GM04504 (cell line): ENCODE measurements around the gene DSTN.

Experiments
- DNase-seq: peaks from one replicate; pipeline ENCODE4 v3.0.0-alpha.2; 2012; ENCODE audit warnings: low read depth

DSTN gene

DNA sequence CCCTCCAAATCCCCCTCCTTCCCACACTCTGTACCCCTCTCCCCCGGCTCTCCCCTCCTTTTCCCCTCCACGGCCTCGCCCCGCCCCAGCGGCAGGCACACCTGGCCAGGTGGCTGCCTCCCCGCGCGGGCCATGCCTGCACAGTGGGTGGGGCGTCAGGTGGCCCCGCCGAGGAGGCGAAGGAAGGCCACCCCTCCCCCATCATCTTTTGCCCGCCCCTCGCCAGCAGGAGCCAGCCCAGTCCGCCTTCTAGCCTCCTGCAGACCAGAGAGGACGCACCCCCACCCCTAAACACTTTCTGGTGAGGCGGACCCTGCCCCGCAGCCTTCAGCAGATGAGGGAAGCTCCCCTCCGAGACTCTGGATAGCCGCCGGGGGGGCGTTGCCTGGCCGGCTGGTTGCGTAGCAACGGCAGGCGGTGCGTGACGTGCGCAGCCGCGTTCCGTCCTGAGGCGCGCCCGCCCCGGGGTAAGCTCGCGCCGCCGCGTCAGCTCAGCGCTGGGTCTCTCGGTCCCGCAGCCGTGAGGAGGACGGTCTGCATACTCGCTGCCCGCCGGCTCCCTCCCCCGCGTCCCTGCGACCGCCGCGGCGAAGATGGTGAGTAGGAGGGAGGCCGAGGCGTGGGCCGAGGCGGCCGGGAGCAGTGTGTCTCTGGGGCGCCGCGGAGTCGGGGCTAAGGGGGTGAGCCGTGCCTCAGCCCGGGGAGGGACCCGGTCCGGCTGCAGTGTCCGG, at the start of gene DSTN:
TSS of gene DSTN (plus strand) at position 460 of the 731 bp plus-strand sequence. CDS start at position 594, 134 bp downstream.
- peak; percentile 87 for DNase-seq

DNA sequence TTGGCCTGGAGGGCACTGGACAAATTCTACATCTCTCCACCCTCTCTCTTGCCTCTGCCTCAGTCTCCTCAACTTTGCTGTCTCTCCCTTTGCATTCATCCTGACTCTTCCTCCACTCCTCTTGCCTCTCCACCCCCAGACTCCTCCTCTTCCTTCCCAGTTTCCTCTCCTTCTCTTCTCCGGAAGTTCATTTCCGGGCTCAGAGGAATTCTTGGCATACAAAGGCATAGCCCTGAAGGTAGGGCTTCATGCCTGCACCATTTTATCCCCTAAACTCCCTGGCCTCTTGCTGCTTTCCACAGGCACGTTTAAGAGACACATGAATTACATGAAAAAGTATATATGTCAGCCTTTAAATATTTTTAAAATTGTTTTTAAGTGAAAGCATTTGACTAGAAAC, 49.3 kb upstream of the DSTN start:
- DNase-seq: no peak

DNA sequence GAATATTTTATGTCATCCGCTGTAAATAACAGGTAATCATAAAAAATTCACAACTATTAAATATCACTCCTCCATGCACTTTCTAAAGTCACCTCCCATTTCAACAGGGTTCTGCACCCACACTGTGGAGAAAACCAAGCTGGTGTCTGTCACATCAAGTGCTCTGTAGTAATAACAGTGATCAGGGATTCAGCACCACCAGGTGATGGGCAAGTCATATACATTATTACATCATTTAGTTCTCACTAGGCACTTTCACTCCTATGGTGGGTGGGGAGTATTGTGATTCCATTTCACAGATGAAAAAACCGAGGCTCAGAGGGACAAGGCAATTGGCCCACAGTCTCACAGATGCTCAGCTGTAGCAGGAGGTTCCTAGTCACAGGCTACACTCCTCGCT, 47.3 kb upstream of the DSTN start:
- no peak for DNase-seq

DNA sequence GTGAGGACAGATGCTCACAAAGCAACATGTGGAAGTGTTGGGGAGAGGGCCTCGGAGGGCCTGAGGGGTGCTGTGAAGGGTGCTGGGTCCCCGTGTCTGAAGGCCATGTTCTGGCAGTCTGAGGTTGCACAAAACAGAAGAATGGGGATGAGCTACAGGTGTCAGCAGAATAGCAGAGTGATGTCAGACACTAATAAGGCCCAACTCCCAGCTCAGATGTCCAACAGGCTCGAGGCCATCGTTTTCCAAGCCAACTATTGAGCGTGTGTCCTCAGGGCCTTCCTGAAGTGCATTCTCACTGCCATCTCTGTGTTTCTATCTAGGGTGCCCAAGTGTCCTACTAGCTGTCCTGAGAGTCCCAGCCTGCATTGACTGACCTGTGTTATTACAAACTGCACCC, 46.5 kb upstream of the DSTN start:
- no peak for DNase-seq

DNA sequence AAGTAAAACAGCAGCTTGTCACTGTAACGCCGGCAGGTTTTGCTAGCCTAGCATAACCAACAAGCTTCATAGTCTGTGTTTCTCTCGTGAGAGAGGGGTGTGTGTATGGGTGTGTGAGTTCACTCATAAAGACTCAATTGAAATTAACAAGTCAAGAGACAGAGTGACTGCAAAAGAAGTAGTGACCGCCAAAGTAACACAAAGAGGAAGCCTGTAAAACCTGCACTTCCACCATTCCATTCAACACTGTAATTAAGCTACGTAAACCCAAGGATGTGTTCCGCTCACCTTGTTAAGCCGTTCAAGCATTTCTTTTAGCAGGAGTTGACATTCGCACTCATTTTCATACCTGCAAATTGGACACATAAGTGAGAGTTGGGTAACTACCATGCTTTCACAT, 45.3 kb upstream of the DSTN start:
- DNase-seq: no peak

DNA sequence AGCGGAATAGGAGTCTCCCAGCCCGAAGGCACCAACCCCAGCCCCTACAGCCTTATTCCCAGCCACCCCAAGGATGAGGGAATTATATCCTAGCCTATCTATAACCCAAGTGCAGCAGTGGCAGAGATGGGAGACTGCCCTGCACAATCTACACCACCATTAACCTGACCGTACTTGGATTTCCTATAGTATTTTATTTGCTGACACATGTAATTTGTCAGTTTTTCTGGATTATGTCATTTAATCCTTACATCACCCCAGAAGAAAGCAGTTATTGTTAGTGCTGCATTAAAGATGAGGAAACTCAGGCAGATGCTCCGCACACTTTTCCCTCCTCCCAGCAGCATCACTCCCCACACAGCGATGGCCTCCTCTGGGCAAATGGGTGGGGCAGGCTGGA, 44.7 kb upstream of the DSTN start:
- no peak for DNase-seq

DNA sequence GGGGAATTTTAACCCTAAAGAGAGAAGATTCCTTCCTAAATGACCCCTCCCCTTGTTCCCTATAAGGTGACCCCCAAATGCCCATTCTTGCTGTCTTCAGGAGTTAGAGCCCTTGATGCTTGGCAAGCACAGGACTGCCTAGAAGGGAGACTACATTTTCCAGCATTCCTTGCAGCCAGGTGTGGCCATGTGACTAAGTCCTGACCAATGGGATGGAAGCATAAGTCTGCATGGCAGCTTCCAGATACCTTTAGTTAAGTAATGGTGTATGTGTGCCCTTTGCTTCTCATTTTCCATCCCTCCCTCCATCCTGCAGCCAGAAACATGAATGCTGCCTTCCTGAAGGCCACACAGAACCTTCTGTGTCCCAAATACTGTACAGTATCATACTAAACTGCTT, 44.2 kb upstream of the DSTN start:
- DNase-seq: no peak

DNA sequence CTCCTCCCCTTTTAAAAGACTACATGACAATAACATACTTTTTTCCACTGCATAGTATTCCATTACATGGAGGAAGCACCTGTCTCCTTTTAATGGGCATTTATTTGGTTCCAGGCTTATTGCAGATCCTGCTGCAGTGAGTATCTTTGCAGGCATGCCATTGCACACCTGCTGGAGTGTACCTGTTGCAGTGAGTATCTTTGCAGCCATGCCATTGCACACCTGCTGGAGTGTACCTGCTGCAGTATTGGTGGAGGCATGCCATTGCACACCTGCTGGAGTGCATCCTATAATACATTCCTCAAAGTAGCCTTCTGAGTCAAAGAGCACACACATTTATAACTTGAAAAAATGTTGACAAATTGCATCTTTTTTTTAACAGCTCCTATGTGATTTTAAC, 40.3 kb upstream of the DSTN start:
- no peak for DNase-seq

DNA sequence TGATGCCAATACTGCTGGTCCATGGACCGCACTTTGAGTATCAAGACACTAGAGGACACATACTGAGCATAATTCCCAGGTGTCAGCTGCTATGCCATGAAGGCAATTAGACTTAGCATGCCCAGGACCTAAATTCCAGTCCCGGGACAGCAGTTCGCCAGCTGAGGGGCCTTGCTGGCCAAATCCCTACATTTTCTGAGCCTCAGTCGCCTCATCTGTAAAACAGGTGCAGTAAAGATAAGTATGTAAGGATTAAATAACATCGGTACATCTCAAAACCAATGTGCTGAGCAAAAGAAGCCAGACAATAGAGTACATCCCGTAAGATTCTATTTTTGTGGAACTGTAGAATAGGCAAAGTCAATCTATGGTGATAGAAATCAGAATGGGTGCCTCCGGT, 39.7 kb upstream of the DSTN start:
- no peak for DNase-seq

DNA sequence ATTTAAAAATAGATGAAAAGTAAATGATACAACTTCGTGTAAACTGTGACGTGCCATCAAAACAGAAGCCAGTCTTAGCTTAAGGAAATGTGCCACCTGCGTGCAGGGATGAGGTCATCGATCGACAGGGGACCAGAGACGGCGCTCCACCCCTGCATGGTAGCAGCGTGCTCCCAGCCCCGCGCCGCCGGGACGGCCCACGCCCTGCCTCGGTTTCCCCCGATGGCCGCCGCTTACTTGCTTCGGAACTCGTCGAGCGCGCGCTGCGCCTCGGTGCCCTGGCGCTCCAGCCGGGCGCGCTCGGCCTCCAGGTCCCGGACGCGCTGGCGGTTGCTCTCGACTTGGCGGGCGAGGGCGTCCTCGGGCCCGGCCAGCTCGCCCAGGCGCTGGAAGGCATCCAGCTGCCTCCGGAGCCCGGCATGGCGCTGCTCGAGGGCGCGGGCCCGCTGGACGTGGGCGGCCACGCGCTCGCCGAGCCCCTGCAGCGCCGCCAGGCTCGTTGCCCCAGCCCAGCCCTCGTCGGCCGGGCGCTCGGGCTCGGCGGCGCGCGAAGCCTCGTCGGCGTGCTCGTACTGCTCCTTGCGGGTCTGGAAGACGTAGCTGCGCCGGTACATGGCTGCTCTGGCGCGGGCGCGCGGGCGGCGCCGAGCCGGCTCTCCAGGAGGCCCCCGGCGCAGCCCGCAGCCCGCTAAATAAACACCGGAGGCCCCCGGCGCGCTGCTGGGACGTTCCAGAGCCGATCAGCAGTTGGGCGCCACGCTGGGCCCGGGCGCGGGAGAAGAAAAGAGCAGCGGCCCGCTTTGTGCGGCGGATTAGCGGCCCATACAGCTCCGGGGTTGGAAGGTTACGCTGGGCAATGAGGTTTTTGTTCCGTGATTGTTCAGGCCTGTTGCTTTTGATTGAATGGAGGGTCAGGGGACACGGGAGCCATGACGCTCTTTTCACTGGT, 38.9 kb upstream of the DSTN start, which contains the start of gene BFSP1:
TSS of gene BFSP1 (minus strand) at position 664 of the 949 bp plus-strand sequence. CDS start at position 614, 50 bp downstream.
- DNase-seq: no peak

DNA sequence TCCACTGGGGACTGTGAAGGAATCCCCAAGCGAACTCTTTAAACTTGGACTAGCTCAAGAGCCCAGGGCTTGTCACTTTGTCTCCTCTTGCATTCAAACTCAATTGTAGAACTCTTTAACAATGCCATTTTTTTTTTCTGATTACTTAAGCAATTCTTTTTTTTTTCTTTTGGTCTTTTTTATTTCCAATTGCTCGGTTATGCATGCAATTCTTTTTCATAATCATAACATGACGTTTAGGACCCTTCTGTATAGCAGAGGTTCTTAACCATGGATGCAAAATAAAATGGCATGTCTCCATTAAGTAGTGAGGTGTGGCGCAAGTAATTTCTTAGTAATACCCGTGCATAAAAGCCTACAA, 38.2 kb upstream of the DSTN start:
- no peak for DNase-seq

DNA sequence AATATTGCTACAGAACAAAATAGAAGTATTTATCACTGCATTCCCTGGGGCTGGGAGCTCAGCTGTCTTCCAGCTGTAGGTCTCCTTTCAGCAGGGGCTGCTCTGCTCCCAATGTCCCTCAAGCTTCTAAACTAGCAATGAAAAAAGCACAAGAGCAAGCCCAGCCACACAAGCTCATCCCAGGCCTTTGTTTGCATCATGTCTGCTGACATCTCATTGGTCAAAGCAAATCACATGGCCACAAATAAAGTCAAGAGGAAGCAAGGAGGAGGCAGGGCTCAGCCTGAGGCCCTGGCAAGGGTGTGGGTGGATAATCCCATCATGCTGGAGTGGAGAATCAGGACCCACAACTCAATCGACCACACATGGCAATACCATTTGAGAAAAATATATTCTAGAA, 36.5 kb upstream of the DSTN start:
- no peak for DNase-seq

DNA sequence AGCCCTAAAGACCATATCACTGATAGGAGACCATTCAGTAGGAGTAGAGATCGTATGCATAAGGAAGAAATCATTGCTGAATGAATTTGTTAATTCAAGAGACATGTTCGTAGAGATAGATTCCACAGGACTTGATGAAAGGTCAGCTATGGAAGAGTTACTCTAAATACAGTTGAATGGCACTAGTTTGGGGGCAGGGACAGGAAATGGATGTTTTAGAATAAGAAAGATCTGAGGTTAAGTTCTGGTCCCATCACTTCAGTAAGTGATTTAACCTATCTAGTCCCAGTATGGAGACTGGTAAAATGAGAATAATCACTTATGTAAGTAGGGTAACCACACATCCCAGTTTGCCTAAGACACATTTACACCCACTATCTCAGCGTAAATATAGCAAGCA, 35.8 kb upstream of the DSTN start:
- no peak for DNase-seq

DNA sequence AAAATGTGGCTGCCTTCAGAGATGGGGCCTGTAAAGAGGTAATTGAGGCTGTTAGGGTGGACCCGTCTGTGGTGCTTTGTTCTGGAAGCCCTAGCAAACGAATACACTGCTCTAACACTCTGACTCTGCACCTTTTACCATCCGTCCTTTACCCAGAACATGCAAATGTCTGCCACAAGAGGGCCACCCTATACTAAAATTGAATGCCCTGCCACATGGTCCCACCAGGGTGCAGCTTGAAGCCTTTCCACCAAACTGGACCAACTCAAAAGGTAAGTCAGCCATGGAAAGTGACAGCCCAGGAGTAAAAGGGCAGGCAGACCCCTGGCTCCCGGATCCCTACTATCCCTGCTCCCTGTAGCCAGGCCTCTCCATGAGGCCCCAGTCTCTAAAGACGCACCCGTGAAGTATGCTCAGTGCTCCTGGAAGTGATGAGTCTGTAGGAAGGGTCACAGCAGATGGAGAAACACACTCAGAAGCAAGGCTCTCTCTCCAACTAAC, 32.9 kb upstream of the DSTN start:
- DNase-seq: no peak

DNA sequence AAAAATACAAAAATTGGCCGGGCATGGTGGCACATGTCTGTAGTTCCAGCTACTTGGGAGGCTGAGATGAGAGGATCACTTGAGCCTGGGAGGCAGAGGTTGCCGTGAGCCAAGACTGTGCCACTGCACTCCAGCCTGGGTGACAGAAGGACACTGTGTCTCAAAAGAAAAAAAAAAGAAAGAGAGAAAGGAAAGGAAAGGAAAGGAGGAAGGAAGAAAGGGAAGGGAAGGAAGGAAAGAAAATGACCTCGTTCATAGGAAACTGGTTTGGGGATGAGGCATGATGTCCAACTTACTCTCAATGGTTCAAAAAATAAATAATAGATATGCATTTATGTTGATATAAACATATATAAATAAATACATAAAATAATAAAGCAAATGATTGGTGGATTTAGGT, 31.9 kb upstream of the DSTN start:
- no peak for DNase-seq

DNA sequence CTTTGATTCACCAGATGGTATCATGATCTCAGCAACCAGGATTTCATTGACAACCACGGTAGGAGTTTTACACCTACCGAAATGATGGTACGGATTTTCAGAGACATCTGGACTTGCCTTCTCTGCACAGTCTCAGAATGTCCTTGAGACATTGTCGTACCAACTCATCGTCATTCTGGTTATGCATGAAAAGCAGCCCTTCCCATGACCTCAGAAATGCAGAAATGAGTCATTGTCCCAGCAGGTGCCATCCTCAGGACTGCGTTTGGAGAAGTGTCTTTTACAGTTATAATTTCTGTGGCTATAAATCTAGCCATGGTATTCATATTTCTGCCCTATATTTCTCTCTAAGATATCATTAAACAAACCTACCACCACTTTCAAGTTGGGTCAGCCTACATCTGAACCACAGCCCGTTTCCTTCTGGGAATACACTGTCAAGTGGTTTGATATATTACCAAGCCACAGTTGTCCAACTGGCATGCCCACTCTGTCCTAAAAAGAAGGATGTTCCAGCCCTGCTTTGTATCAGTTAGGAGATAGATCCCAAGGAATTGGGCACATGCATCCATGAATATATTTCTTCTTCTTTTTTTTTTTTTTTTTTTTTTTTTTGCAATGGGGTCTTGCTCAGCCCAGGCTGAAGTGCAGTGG, 31.2 kb upstream of the DSTN start:
- DNase-seq: no peak

DNA sequence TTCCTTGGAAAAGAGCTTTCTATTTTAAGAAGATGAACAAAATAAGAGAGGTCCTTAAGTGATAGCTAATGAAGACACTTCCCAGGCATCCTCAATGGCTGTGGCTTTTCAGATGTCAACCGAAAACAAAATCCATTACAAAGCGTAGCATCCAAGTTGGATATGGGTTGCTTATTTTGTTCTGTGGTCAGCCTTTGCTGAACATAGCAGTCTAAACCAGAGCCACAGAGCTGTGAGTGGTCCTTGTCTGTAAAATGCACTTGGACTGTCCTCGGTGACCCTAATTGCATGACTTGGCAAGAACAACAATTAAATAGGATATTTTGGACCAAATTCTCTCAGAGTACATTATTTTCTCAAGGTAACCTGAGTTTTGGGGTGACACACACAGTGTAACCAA, 28.3 kb upstream of the DSTN start:
- no peak for DNase-seq

DNA sequence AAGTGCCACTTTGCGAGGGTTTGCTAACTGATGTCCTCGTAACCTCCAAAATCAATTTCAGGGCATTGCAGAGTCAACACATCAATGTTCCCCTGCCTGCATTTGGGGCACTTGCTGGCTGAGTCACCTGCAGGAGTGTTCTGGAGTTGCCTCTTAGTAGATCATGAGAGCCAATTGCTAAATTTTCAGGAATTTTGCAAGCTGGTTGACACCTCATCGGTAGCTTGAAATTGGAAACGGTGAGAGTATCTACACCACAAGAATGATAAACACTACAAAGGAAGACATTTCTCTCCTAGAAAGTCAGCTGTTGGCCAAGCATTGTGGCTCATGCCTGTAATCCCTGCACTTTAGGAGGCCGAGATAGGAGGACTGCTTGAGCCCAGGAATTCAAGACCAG, 27.9 kb upstream of the DSTN start:
- peak; percentile 66 for DNase-seq

DNA sequence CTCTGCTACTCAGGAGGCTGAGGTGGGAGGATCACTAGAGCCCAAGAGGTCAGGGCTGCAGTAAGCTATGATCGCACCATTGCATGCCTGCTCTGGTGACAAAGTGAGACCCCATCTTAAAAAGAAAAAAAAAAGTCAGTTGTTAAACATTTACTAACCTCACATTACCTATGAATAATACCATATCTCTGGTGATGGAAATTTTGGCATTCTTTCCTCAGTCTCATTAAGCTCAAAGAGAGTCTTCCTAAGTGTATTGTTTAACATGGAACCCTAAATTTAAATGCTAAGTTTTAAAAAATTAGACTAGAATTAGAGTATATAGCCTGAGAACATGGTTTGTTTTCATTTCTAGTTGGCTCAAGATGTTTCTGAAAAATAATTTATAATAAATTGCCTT, 27.4 kb upstream of the DSTN start:
- DNase-seq: no peak

DNA sequence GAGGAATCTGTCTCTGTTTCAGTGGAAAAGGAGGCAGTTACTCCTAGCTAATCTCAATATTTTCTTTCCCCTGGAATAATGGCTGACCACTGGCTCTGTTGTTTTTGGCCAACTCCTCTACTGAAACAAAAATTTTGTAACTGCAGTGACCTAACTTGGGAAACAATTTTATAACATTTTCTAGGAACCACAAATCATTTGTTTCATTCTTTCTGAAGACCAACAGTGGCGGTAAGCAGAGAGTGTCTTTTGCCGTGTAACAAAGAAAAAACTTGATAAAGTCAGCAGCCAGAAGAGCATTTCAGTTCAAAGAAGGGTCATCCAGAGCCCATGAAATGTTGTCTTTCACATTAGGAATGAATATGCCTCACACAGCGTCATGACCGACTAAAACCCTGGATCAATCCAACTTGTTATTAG, 26.9 kb upstream of the DSTN start:
- peak; percentile 65 for DNase-seq

DNA sequence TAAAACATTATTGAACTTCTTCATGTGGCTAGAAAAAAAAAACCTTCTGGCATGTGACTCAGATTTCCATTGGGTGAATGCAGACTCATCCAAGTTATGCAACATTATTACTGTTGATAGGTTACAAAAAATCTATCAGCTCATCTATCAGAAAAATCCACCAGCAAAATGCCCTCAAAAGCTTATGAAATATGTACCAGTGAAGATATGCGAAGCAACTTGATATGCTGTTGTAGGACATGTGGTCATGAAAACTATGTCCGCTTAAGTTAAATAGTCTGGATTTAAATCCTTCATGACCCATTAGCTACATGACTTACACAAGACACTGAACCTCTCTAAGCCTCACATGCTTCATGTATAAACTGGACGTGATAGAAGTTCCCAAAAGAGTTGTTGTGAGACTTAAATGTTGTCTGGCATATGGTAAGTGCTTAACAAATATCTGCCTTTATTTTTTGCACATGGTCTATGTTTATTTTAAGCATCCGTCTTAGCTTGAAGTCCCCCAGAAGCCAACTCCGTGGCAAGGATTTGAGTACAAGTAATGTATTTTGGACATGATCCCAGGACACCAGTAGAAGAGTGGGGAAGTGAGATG, 26.2 kb upstream of the DSTN start:
- DNase-seq: no peak

DNA sequence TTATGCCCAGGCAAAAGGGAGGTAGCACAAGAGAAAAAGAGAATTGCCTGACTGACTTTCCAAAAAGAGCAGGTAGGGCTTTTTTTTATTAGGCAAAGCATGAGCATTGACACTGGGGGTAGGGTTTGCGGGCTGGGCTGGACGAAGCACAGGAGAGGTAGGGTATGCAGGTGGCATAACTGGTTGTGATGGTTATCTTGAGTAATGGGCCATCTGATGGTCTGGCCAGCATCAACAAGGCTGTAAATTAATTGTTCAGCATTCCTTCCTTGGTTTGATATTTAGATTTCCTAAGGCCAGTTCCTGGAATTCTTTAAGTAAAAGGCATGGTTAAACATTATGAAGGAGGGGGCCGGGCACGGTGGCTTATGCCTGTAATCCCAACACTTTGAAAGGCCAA, 24.7 kb upstream of the DSTN start:
- no peak for DNase-seq
